ENCODE data around the gene HLA-DRA.

- TF ChIP-seq, protein P1, sequence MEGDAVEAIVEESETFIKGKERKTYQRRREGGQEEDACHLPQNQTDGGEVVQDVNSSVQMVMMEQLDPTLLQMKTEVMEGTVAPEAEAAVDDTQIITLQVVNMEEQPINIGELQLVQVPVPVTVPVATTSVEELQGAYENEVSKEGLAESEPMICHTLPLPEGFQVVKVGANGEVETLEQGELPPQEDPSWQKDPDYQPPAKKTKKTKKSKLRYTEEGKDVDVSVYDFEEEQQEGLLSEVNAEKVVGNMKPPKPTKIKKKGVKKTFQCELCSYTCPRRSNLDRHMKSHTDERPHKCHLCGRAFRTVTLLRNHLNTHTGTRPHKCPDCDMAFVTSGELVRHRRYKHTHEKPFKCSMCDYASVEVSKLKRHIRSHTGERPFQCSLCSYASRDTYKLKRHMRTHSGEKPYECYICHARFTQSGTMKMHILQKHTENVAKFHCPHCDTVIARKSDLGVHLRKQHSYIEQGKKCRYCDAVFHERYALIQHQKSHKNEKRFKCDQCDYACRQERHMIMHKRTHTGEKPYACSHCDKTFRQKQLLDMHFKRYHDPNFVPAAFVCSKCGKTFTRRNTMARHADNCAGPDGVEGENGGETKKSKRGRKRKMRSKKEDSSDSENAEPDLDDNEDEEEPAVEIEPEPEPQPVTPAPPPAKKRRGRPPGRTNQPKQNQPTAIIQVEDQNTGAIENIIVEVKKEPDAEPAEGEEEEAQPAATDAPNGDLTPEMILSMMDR (IDR thresholded peaks at IDR 0.05) = no peak
- no peak for TF ChIP-seq EZH2 (IDR thresholded peaks at IDR 0.05; ENCODE audit: borderline replicate concordance, insufficient read depth, low read depth, low read length, poor library complexity, severe bottlenecking)
Measured at GRCh38 chr6:32484614-32484998, 44.9 kb downstream of the HLA-DRA start.
